OCI-LY1 (cell line): ENCODE data around the gene TEX13A.

Experiments
- H2AFZ ChIP-seq: fragments of 200-600 bp; sonication (generic), shearing (Covaris generic); 2 replicates; pipeline ENCODE4 v1.6.0; 2014; ENCODE audit warnings: antibody characterized with exemption, mild to moderate bottlenecking, low read length
- H3F3A ChIP-seq: fragments of 200-600 bp; sonication (generic), shearing (Covaris generic); 2 replicates; pipeline ENCODE4 v1.6.0; 2014; ENCODE audit warnings: mild to moderate bottlenecking, antibody characterized with exemption, low read length, moderate library complexity; ENCODE audit not compliant: insufficient read depth
- H3K27ac ChIP-seq: fragments of 200-600 bp; sonication (generic); 2 replicates; pipeline ENCODE4 v1.5.1; 2014; ENCODE audit warnings: low read length, mixed run types, mild to moderate bottlenecking, low read depth; ENCODE audit not compliant: poor library complexity, severe bottlenecking
- H3K27me3 ChIP-seq: fragments of 200-600 bp; sonication (generic); 2 replicates; pipeline ENCODE4 v1.6.0; 2014; ENCODE audit warnings: antibody characterized with exemption, mild to moderate bottlenecking, low read length, moderate library complexity; ENCODE audit not compliant: insufficient read depth
- H3K36me3 ChIP-seq: fragments of 200-600 bp; sonication (generic); 2 replicates; pipeline ENCODE4 v1.6.1; 2014; ENCODE audit warnings: mild to moderate bottlenecking, antibody characterized with exemption, low read length, moderate library complexity, mixed read lengths; ENCODE audit not compliant: insufficient read depth
- H3K4me1 ChIP-seq: fragments of 200-600 bp; sonication (generic); 2 replicates; pipeline ENCODE4 v1.5.1; 2014; ENCODE audit warnings: mild to moderate bottlenecking, low read length, moderate library complexity; ENCODE audit not compliant: insufficient read depth, severe bottlenecking
- H3K4me2 ChIP-seq: fragments of 200-600 bp; sonication (generic), shearing (Covaris generic); 2 replicates; pipeline ENCODE4 v1.6.1; 2014; ENCODE audit warnings: low read length
- H3K4me3 ChIP-seq: fragments of 200-600 bp; sonication (generic); 2 replicates; pipeline ENCODE4 v1.5.1; 2014; ENCODE audit warnings: low read length, low read depth, mild to moderate bottlenecking, mixed read lengths; ENCODE audit not compliant: poor library complexity, severe bottlenecking
- H3K79me2 ChIP-seq: fragments of 200-600 bp; shearing (Covaris generic); 2 replicates; pipeline ENCODE4 v1.6.1; 2016; ENCODE audit warnings: mixed run types, low read length, mixed read lengths; ENCODE audit not compliant: insufficient read depth
- H3K9ac ChIP-seq: fragments of 200-600 bp; sonication (generic), shearing (Covaris generic); 2 replicates; pipeline ENCODE4 v1.6.1; 2014; ENCODE audit warnings: mild to moderate bottlenecking, low read length, mixed read lengths
- H3K9me2 ChIP-seq: fragments of 200-600 bp; sonication (generic), shearing (Covaris generic); 2 replicates; pipeline ENCODE4 v1.6.1; 2014; ENCODE audit warnings: low read depth, mild to moderate bottlenecking, low read length, mixed read lengths
- H3K9me3 ChIP-seq: fragments of 200-600 bp; shearing (Covaris generic); 2 replicates; pipeline ENCODE4 v1.6.1; 2014; ENCODE audit warnings: low read length, mixed read lengths
- H4K20me1 ChIP-seq: fragments of 200-600 bp; sonication (generic), shearing (Covaris generic); 2 replicates; pipeline ENCODE4 v1.6.0; 2016; ENCODE audit warnings: mild to moderate bottlenecking, low read length; ENCODE audit not compliant: insufficient read depth
- EZH2 ChIP-seq: fragments of 200-600 bp; sonication (generic), shearing (Covaris generic); IDR thresholded peaks from 2 replicates; pipeline ENCODE4 v1.8.0; 2017; ENCODE audit warnings: borderline replicate concordance, mixed run types, mild to moderate bottlenecking, antibody characterized with exemption, low read length, moderate library complexity, mixed read lengths
- TF ChIP-seq, protein P1 (sequence below): fragments of 200-600 bp; sonication (generic), shearing (Covaris generic); IDR thresholded peaks from 2 replicates; pipeline ENCODE4 v1.5.1; 2017; ENCODE audit warnings: mild to moderate bottlenecking, antibody characterized with exemption, low read length, moderate library complexity, mixed read lengths

Gene TEX13A

GRCh38 chrX:105228602-105229001, 8.1 kb upstream of the TEX13A start:
- Histone ChIP-seq H4K20me1 (no peaks in the 10 kb centered on the region), H3K4me3 (no peak overlapping the region), H2AFZ (no peak overlapping the region), H3K27ac (no peak overlapping the region), H3K27me3 (no peaks in the 10 kb centered on the region), H3K9me2 (no peaks in the 10 kb centered on the region), H3K9me3 (no peaks in the 10 kb centered on the region), H3K79me2 (no peaks in the 10 kb centered on the region), H3K9ac (no peak overlapping the region), H3K4me1 (no peaks in the 10 kb centered on the region), H3F3A (no peaks in the 10 kb centered on the region), H3K36me3 (no peaks in the 10 kb centered on the region), H3K4me2 (no peak overlapping the region)
- no peak for TF ChIP-seq EZH2
- TF ChIP-seq, protein P1, sequence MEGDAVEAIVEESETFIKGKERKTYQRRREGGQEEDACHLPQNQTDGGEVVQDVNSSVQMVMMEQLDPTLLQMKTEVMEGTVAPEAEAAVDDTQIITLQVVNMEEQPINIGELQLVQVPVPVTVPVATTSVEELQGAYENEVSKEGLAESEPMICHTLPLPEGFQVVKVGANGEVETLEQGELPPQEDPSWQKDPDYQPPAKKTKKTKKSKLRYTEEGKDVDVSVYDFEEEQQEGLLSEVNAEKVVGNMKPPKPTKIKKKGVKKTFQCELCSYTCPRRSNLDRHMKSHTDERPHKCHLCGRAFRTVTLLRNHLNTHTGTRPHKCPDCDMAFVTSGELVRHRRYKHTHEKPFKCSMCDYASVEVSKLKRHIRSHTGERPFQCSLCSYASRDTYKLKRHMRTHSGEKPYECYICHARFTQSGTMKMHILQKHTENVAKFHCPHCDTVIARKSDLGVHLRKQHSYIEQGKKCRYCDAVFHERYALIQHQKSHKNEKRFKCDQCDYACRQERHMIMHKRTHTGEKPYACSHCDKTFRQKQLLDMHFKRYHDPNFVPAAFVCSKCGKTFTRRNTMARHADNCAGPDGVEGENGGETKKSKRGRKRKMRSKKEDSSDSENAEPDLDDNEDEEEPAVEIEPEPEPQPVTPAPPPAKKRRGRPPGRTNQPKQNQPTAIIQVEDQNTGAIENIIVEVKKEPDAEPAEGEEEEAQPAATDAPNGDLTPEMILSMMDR = no peak

GRCh38 chrX:105226499-105226898, 6.0 kb upstream of the TEX13A start:
- Histone ChIP-seq H3K36me3 (no peaks in the 10 kb centered on the region), H3F3A (no peaks in the 10 kb centered on the region), H3K9me3 (no peaks in the 10 kb centered on the region), H3K4me1 (no peaks in the 10 kb centered on the region), H2AFZ (no peak overlapping the region), H3K4me2 (no peak overlapping the region), H3K4me3 (no peak overlapping the region), H3K27ac (no peak overlapping the region), H3K27me3 (no peaks in the 10 kb centered on the region), H3K79me2 (no peaks in the 10 kb centered on the region), H3K9me2 (no peaks in the 10 kb centered on the region), H3K9ac (no peak overlapping the region), H4K20me1 (no peaks in the 10 kb centered on the region)
- TF ChIP-seq, protein P1 = no peak
- TF ChIP-seq EZH2 = no peak

GRCh38 chrX:105221374-105221773, 880 bp upstream of the TEX13A start:
- H3K4me1 ChIP-seq = no peaks in the 10 kb centered on the region
- H3K4me2 ChIP-seq = no peak overlapping the region
- no peaks in the 10 kb centered on the region for H3F3A ChIP-seq
- H2AFZ ChIP-seq = no peak overlapping the region
- no peaks in the 10 kb centered on the region for H3K9me3 ChIP-seq
- no peaks in the 10 kb centered on the region for H3K36me3 ChIP-seq
- H3K79me2 ChIP-seq = no peaks in the 10 kb centered on the region
- no peak overlapping the region for H3K4me3 ChIP-seq
- TF ChIP-seq, protein P1 = no peak
- TF ChIP-seq EZH2 = no peak
- no peaks in the 10 kb centered on the region for H3K9me2 ChIP-seq
- no peak overlapping the region for H3K9ac ChIP-seq
- H4K20me1 ChIP-seq = no peaks in the 10 kb centered on the region
- no peak overlapping the region for H3K27ac ChIP-seq
- H3K27me3 ChIP-seq = no peaks in the 10 kb centered on the region
